Vagina (tissue), 2 donors: Measurements from ENCODE around the gene GAL3ST1. TPM values are rescaled to one million over a fixed set of nuclear protein-coding genes. Genes with fewer than 3 reads are reported as not detected.

Source experiments
- DNase-seq, 2 donors: peaks; one replicate each; pipeline ENCODE4 v3.0.0-alpha.2; 2017; ENCODE audit errors: extremely low spot score in 2 of 2
- H3K27ac ChIP-seq: fragments of 200-600 bp; sonication (generic); one replicate; pipeline ENCODE4 v1.5.1; 2019
- H3K27me3 ChIP-seq: fragments of 200-600 bp; sonication (generic); one replicate; pipeline ENCODE4 v1.5.1; 2019
- H3K36me3 ChIP-seq, 2 donors: fragments of 200-600 bp; sonication (generic); one replicate each; pipeline ENCODE4 v1.5.1; 2017 to 2019
- H3K4me1 ChIP-seq: fragments of 200-600 bp; sonication (generic); one replicate; pipeline ENCODE4 v1.5.1; 2019
- H3K4me3 ChIP-seq, 2 donors: fragments of 200-600 bp; sonication (generic); 1 replicate in 1 of 2; 2 replicates in 1 of 2; pipeline ENCODE4 v1.5.1; 2016 to 2019
- H3K9me3 ChIP-seq: fragments of 200-600 bp; sonication (generic); one replicate; pipeline ENCODE4 v1.5.1; 2019
- CTCF ChIP-seq, 3 experiments: fragments of 450-650 bp in 2 of 3; fragments of 200-600 bp in 1 of 3; sonication (generic) in 1 of 3; IDR thresholded peaks; one replicate each; pipeline ENCODE4 v1.5.1; 2017 to 2019; ENCODE audit warnings: antibody characterized with exemption in 3 of 3, mild to moderate bottlenecking in 2 of 3, moderate library complexity in 2 of 3
- POLR2A ChIP-seq, 2 donors: fragments of 450-650 bp; IDR thresholded peaks; one replicate each; pipeline ENCODE4 v1.6.1; 2017; ENCODE audit warnings: antibody characterized with exemption in 2 of 2, mild to moderate bottlenecking in 2 of 2, moderate library complexity in 2 of 2
- POLR2AphosphoS5 ChIP-seq, 2 donors: sonication (generic); formaldehyde crosslinking; IDR thresholded peaks; one replicate each; pipeline ENCODE4 v1.9.0; 2017; ENCODE audit warnings: antibody characterized with exemption in 2 of 2, mild to moderate bottlenecking in 2 of 2, low read depth in 1 of 2; ENCODE audit not compliant: insufficient read depth in 1 of 2
- intact Hi-C: fragments of 100-400 bp; cut with DNase I; formaldehyde crosslinking; loops from one replicate; pipeline ENCODE4 v1.15.1; 2023
- total RNA-seq: library from RNA; depleted of rRNA; stranded (reverse); fragments of >200 nt; gene quantifications from one replicate; pipeline ENCODE4 v1.2.3, GENCODE V29; 2016

Gene GAL3ST1
- total RNA-seq, 1 donor from 2014 or later: not detected

- H3K9me3 ChIP-seq: no peaks in the 10 kb centered on the region
- H3K27ac ChIP-seq: no peak overlapping the region
- H3K4me3 ChIP-seq: no peak overlapping the region
- H3K4me1 ChIP-seq: peaks cover 15% of the 10 kb centered on the region
- no peaks in the 10 kb centered on the region for H3K36me3 ChIP-seq
- no peak for DNase-seq
- intact Hi-C loops: no loop called here
- peaks cover 7% of the 10 kb centered on the region for H3K27me3 ChIP-seq
- no peak for TF ChIP-seq CTCF (IDR thresholded peaks at IDR 0.05)
Measured at GRCh38 chr22:30539368-30539767, 35.1 kb downstream of the GAL3ST1 start.

- intact Hi-C loops: no loop called here
Measured at GRCh38 chr22:30538280-30538679, 36.2 kb downstream of the GAL3ST1 start.

GRCh38 chr22:30537083-30537731, 37.3 kb downstream of the GAL3ST1 start:
- no peak overlapping the region for H3K4me3 ChIP-seq
- H3K4me1 ChIP-seq: peaks cover 8% of the 10 kb centered on the region
- H3K27me3 ChIP-seq: no peaks in the 10 kb centered on the region
- intact Hi-C loops: no loop called here
- no peak overlapping the region for H3K27ac ChIP-seq
- no peaks in the 10 kb centered on the region for H3K9me3 ChIP-seq
- H3K36me3 ChIP-seq: no peaks in the 10 kb centered on the region
- TF ChIP-seq POLR2AphosphoS5 (IDR thresholded peaks at IDR 0.05; ENCODE audit: insufficient read depth in 1 of 2, low read depth in 1 of 2) (no peak), POLR2A (IDR thresholded peaks at IDR 0.05) (no peak), CTCF (IDR thresholded peaks at IDR 0.05) (no peak)
- DNase-seq: no peak

More at GRCh38 chr22:30538280-30538679, 36.2 kb downstream of the GAL3ST1 start:
- H3K4me1 ChIP-seq: peaks cover 15% of the 10 kb centered on the region
- no peak overlapping the region for H3K4me3 ChIP-seq
- no peak overlapping the region for H3K27ac ChIP-seq
- H3K27me3 ChIP-seq: peaks cover 7% of the 10 kb centered on the region
- H3K9me3 ChIP-seq: no peaks in the 10 kb centered on the region
- H3K36me3 ChIP-seq: no peaks in the 10 kb centered on the region
- TF ChIP-seq POLR2AphosphoS5 (IDR thresholded peaks at IDR 0.05; ENCODE audit: insufficient read depth in 1 of 2, low read depth in 1 of 2): no peak
- TF ChIP-seq CTCF (IDR thresholded peaks at IDR 0.05): no peak
- no peak for TF ChIP-seq POLR2A (IDR thresholded peaks at IDR 0.05)
- DNase-seq: no peak

GRCh38 chr22:30535182-30535581, 39.3 kb downstream of the GAL3ST1 start:
- Histone ChIP-seq H3K27ac (no peak overlapping the region), H3K4me1 (no peaks in the 10 kb centered on the region), H3K36me3 (no peaks in the 10 kb centered on the region), H3K4me3 (no peak overlapping the region), H3K9me3 (no peaks in the 10 kb centered on the region), H3K27me3 (no peaks in the 10 kb centered on the region)
- intact Hi-C loops: no loop called here
- DNase-seq: no peak
- TF ChIP-seq CTCF (IDR thresholded peaks at IDR 0.05) (no peak), POLR2A (IDR thresholded peaks at IDR 0.05) (no peak), POLR2AphosphoS5 (IDR thresholded peaks at IDR 0.05; ENCODE audit: insufficient read depth in 1 of 2, low read depth in 1 of 2) (no peak)

- no peaks in the 10 kb centered on the region for H3K4me1 ChIP-seq
- intact Hi-C loops: no loop called here
- no peaks in the 10 kb centered on the region for H3K36me3 ChIP-seq
- H3K9me3 ChIP-seq: no peaks in the 10 kb centered on the region
- H3K4me3 ChIP-seq: no peak overlapping the region
- H3K27ac ChIP-seq: no peak overlapping the region
- no peaks in the 10 kb centered on the region for H3K27me3 ChIP-seq
- TF ChIP-seq CTCF (IDR thresholded peaks at IDR 0.05) (no peak), POLR2A (IDR thresholded peaks at IDR 0.05) (no peak), POLR2AphosphoS5 (IDR thresholded peaks at IDR 0.05; ENCODE audit: insufficient read depth in 1 of 2, low read depth in 1 of 2) (no peak)
- DNase-seq: no peak
Measured at GRCh38 chr22:30531651-30532608, 42.5 kb downstream of the GAL3ST1 start.
